Ishikawa (cell line): Measurements from ENCODE around the gene PLVAP.

ENCODE experiments used
- CEBPB ChIP-seq: IDR thresholded peaks from 2 replicates; pipeline ENCODE4 v1.6.1; 2012
- CREB1 ChIP-seq: IDR thresholded peaks from 2 replicates; pipeline ENCODE4 v1.6.1; 2012; ENCODE audit warnings: low read depth
- EGR1 ChIP-seq: IDR thresholded peaks from 2 replicates; pipeline ENCODE4 v1.6.1; 2012
- EP300 ChIP-seq: IDR thresholded peaks from 2 replicates; pipeline ENCODE4 v1.6.1; 2012; ENCODE audit warnings: borderline replicate concordance
- FOXM1 ChIP-seq: IDR thresholded peaks from 2 replicates; pipeline ENCODE4 v1.6.1; 2012; ENCODE audit warnings: low read depth, borderline replicate concordance
- MAX ChIP-seq: IDR thresholded peaks from 2 replicates; pipeline ENCODE4 v1.6.1; 2012
- NFIC ChIP-seq: IDR thresholded peaks from 2 replicates; pipeline ENCODE4 v1.6.1; 2012
- RAD21 ChIP-seq: IDR thresholded peaks from 2 replicates; pipeline ENCODE4 v1.6.1; 2012; ENCODE audit warnings: low read depth
- REST ChIP-seq: IDR thresholded peaks from 2 replicates; pipeline ENCODE4 v1.6.1; 2012; ENCODE audit warnings: low read depth, mild to moderate bottlenecking
- TAF1 ChIP-seq: IDR thresholded peaks from 2 replicates; pipeline ENCODE4 v1.6.1; 2012; ENCODE audit warnings: low read depth, mild to moderate bottlenecking
- TCF12 ChIP-seq: IDR thresholded peaks from 2 replicates; pipeline ENCODE4 v1.6.1; 2012; ENCODE audit warnings: low read depth
- TEAD4 ChIP-seq: IDR thresholded peaks from 2 replicates; pipeline ENCODE4 v1.6.1; 2012
- USF1 ChIP-seq: IDR thresholded peaks from 2 replicates; pipeline ENCODE4 v1.6.1; 2012
- YY1 ChIP-seq: IDR thresholded peaks from 2 replicates; pipeline ENCODE4 v1.6.1; 2012; ENCODE audit warnings: low read depth
- ZBTB7A ChIP-seq: IDR thresholded peaks from 2 replicates; pipeline ENCODE4 v1.6.1; 2012; ENCODE audit warnings: low read depth

PLVAP gene

GRCh38 chr19:17330262-17331044 is 46.7 kb downstream of the PLVAP start:
- no peak for TF ChIP-seq CEBPB
- TF ChIP-seq USF1, result no peak
- TF ChIP-seq MAX, result no peak
- TF ChIP-seq YY1, result no peak
- TF ChIP-seq RAD21, result no peak
- no peak for TF ChIP-seq EGR1
- TF ChIP-seq CREB1, result no peak
- no peak for TF ChIP-seq NFIC
- no peak for TF ChIP-seq TEAD4
- TF ChIP-seq REST, result no peak
- no peak for TF ChIP-seq TAF1

GRCh38 chr19:17329366-17330261 is 47.5 kb downstream of the PLVAP start:
- TF ChIP-seq TEAD4 (no peak), EP300 (no peak), USF1 (no peak), RAD21 (no peak), ZBTB7A (no peak)

- TF ChIP-seq EP300 (no peak), CEBPB (no peak), ZBTB7A (no peak), YY1 (no peak), MAX (no peak), TAF1 (no peak), FOXM1 (no peak), CREB1 (no peak), USF1 (no peak), TCF12 (no peak), REST (no peak), EGR1 (no peak), NFIC (no peak), TEAD4 (no peak)
These were observed 48.4 kb downstream of the PLVAP start for GRCh38 chr19:17328517-17329365.

GRCh38 chr19:17327654-17328516 is 49.3 kb downstream of the PLVAP start:
- no peak for TF ChIP-seq RAD21
- no peak for TF ChIP-seq USF1
- no peak for TF ChIP-seq MAX
- no peak for TF ChIP-seq TEAD4
- no peak for TF ChIP-seq EP300
- TF ChIP-seq TAF1, result no peak
- no peak for TF ChIP-seq YY1
- no peak for TF ChIP-seq TCF12
- TF ChIP-seq EGR1, result no peak
- no peak for TF ChIP-seq NFIC
- TF ChIP-seq CREB1, result no peak
- no peak for TF ChIP-seq CEBPB
- TF ChIP-seq REST, result no peak
